GM19193 (cell line): ENCODE results near the gene PROK2.

Experiments used
- POLR2A ChIP-seq: IDR thresholded peaks from 4 replicates; pipeline ENCODE4 v1.6.1; 2011; ENCODE audit not compliant: insufficient read depth, insufficient read length; ENCODE audit errors: extremely low read depth

The PROK2 gene

DNA sequence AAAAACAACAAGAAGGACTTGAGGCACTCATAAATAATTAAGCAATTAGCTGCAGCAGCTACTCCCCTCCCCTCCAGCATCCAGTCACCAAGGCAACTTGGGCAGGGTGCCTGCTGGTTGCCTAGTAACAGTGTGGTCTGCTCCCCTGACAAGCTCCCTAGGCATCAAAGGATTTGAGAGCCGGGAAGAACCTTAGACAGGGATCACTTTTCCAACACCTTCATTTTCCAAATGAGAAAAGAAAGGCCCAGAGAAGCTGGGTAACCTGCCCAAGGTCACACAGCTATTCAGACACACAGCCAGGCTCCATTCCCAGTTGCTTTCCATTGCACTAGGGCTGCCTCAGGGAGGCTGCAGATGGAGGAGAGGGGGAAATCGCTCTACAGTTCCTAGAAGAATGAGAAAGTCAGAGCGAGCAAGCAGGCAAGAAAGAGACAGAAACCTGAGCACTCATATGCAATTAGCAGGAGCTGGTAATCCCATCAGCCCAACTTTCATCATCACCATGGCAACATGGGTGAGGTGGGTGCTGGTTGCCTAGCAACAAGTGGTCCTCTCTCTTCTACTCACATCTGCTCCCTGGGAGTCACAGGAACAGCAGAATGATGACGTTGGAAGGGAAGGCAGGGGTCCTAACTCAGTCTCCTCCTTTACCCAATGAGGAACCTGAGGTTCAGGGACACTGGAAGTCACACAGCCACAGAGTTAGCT lies 56.2 kb downstream of the PROK2 start:
- no peak for TF ChIP-seq POLR2A

DNA sequence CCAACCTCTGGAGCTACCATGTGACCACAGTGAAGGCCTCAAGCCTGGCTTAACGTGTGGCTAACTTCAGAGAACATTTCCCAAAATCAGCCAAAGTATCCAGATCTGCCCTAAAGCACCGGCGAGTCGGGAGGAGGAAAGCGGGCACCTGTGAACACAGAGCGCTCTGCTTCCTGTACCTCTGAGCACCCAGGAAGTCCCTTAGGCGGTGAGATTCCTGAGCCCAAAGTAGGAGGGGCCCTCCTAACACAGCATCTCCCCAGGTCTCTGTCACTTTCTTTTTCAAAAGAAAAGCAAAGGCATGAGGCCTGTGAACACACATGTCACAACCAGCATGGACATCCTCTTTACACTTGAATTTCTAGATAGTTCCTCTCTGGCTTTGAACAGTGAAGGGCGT lies 58.8 kb downstream of the PROK2 start:
- TF ChIP-seq POLR2A = no peak

DNA sequence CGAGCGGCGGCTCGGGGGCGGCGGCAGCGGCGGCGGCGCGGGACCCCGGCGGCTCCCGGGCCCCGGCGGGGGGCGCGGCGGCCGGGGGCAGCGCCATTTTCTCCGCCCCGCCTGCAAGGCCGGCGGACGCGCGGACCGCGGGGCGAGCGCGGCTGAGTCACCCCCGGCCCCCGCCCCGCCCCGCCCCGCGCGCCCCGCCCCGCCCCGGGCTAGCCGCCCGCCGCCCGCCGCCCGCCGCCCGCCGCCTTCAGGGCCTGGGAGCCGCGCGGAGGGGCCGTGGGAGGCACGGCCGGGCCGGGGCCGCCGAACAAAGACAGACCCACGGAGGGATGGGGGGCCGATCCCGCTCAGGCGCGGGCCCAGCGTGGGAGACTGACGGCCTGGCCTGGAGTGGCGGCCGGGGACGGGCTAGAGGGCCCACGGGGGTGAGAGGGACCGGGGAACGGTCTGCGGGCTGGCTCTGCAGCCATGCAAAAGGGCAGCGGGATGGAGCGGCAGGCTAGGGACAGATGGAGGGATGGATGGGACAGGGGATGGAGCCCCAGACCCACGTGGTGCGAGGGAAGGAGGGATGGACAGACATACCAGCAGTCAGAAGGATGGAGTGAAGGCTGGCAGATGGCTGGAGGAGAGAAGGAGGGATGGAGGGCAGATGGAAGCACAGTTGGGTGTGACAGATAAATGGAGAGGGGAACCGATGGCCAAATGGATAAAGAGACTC lies 59.5 kb downstream of the PROK2 start, which contains the start of gene EIF4E3:
Gene EIF4E3 (minus strand): TSS at position 132 of the 721 bp plus-strand sequence. CDS start 35 bp downstream, at position 97.
- no peak for TF ChIP-seq POLR2A

DNA sequence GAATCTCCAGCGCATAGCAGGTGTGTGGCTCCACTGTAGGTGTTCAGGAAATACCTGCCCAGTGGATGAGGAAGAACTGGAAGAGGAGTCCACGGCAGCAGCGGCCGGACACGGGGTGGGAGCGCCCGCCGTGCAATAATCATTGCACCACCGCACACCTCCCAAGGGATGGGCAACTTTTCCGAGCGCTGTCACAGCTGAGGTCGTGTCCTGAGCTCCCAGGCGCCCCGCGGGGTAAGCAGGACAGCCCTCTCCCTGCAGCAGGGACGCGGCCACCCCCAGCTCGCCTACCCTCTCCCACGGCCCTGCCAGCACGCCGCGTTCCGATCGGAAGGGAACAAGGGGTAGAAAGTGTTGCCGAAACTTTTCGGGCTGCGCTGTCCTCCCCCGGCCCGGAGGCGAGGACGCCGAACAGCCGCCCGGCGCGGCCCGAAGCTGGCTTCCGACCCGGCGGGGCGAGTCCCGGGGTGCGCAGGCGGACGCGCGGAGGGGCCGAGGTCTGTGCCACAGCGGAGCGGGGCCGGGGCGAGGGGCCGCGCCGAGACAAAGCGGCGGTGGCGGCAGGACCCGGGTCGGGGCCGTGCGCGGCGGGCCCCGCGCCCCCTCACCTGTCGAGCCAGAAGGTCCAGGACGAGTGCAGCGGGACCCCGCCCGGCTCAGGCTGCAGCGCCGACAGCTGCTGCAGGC lies 60.2 kb downstream of the PROK2 start:
- TF ChIP-seq POLR2A = no peak

DNA sequence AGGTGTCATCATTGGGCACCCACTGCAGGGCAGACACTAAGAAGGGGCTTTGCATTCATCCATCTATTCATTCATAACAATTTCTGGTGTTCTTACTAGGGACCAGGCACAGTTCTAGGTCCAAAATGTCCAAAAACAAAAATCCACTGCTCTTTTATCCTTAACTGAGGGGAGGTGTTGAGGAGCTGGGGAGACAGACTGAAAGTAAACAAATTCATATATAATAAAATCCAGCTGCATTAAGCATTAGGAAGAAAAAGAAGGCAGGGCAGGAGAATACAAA lies 60.8 kb downstream of the PROK2 start:
- TF ChIP-seq POLR2A = no peak

DNA sequence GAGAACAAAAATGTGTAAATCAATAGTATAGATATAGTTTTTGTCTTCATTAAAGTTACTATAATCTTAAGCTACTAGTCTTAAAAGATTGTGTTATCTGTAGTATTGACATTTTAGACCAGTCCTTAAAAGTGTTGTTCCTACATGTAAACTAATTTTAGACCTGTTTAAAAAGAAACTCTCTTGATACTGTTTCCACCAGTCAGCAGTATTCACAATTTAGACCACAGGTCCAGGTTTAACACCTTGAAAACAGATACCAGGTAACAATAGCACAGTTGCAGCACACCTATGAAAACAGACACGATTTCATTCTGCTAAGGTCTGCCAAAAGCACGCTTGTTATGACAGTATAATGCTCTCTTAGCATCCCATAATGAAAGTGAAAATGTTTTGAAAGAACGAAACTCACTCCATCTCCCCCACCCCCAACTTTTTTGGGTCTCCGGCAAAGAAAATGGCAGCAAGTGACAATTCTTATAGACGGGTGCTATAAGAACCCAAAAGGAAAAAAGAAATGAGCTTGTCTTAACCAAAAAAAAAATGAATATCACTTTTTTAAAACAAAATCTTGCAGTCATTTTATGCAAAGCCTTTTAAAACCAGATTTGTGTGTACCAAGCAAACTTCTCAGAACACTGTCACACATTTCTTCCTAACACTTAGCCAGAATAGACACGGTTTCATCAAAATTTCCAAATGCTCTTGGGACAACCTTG lies 61.3 kb downstream of the PROK2 start:
- no peak for TF ChIP-seq POLR2A

DNA sequence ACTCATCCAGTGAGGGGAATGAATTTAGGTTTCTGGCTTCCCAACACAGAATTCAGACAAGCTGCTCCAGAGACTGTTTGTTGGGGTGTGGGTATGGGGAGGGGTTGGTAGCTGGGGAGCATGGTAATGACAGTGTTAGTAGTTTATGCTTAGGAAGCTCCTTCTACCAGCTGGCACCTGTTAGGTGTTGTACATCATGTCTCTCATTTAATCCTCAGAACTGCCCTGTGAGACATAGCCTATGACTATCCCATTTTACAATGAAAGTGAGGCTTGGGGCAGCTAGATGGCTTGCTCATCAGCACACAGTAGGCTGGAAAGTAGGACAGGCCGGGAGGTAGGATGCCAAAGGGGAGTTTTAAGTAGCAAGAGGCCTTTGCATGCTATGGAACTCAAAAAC lies 62.3 kb downstream of the PROK2 start:
- TF ChIP-seq POLR2A = no peak
